NT2/D1 (cell line): ENCODE results near the gene NLN.

Source experiments
- YY1 ChIP-seq: IDR thresholded peaks from 2 replicates; pipeline ENCODE4 v1.6.1; 2011; ENCODE audit not compliant: insufficient read length, insufficient read depth
- ZNF274 ChIP-seq: IDR thresholded peaks from 2 replicates; pipeline ENCODE4 v1.6.1; 2011; ENCODE audit warnings: mild to moderate bottlenecking, low read depth, low read length

DNA sequence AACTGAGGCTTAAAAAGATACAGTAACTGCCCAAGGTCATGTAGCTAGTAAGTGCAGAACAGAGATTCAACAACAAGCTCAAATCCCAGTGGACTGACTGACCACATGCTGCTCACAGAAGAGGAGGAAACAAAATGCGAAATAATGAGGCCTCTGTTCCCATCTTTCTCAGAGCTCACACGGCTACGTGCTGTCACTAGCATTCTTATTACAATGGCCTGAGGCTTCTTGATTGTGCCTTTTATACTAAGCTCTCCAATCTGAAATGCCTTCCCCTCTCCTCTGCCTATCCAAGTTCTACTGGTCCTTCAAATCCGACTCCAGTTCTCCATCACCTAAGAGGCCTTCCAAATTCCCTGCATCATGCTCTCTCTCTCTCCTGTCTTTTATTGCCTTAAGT is 26.1 kb upstream of the NLN start:
- TF ChIP-seq ZNF274 (no peak), YY1 (no peak)
